ENCODE data around the gene SMARCC2. TPM values are rescaled to one million over a fixed set of nuclear protein-coding genes. Genes with fewer than 3 reads are reported as not detected.
"Not testable (repeated sequence)": the region's sequence is repeated elsewhere in the genome, so short reads cannot be mapped to it uniquely, and the experiment has no call there.

Gene SMARCC2
- total RNA-seq, 1 experiment from 2014 or later: 38.4 TPM

DNA sequence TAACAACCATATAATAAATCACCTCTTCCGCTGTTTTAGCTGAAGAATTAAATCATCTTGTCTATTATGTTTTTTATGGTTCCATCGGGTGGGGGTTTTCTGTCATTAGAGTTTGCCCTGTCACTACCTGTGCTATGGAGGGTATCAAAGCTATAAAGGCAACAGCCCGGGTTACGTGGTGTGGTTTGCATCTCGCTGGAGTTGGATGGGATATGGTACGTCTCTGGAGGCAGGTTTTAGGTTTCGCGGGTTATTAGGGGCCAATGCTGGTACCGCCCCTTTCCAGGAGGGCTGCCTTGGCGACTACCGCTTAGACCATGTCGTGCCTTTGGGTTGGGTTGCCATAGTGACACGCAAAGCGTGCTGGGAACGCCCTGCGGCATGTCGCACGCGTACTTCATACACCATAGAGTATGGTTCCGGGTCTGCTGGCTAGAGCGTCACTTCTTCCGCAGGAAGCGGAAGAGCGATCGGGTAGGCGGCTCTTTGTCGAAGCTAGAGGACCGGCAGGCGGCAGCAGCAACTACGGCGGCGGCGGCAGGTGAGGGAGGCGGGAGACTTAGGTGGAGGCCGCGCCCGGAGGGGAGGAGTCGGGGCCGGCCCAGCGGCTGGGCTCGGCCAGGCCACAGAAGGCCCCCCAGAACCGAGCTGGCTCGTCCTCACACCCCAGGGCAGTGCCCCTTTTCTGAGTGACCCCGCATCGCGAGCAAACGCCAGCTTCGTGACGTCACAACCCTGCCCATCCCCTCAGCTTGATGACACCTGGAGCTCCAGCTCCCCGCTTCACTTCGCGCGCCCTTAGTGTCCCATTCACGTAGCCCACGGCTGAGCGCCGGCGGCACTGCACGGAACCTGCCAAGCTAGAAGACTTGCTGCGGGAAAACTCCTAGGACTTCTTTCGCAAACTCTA lies 71.2 kb downstream of the SMARCC2 start, which contains the start of gene ZC3H10:
ZC3H10 (plus strand) TSS at position 489 of the 910 bp plus-strand sequence. CDS start 2,297 bp downstream, outside the sequence.
- peaks cover 13% of the 10 kb centered on the region for H3K36me3 ChIP-seq (ENCODE audit: low read depth, low read length)
- peak within 1 kb of the TSS; percentile 82 for H2AFZ ChIP-seq (ENCODE audit: low read length)
- H3K9me3 ChIP-seq (ENCODE audit: low read length): no peaks in the 10 kb centered on the region
- H3K4me3 ChIP-seq (ENCODE audit: low read length): peak within 1 kb of the TSS; percentile 96
- TF ChIP-seq, protein P1, sequence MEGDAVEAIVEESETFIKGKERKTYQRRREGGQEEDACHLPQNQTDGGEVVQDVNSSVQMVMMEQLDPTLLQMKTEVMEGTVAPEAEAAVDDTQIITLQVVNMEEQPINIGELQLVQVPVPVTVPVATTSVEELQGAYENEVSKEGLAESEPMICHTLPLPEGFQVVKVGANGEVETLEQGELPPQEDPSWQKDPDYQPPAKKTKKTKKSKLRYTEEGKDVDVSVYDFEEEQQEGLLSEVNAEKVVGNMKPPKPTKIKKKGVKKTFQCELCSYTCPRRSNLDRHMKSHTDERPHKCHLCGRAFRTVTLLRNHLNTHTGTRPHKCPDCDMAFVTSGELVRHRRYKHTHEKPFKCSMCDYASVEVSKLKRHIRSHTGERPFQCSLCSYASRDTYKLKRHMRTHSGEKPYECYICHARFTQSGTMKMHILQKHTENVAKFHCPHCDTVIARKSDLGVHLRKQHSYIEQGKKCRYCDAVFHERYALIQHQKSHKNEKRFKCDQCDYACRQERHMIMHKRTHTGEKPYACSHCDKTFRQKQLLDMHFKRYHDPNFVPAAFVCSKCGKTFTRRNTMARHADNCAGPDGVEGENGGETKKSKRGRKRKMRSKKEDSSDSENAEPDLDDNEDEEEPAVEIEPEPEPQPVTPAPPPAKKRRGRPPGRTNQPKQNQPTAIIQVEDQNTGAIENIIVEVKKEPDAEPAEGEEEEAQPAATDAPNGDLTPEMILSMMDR (conservative IDR thresholded peaks at IDR 0.05; ENCODE audit: low read depth, low read length): peak; percentile 51
- TF ChIP-seq EZH2 (IDR thresholded peaks at IDR 0.05; ENCODE audit: low read length, unreplicated experiment): no peak
- no peaks in the 10 kb centered on the region for H3K27me3 ChIP-seq (ENCODE audit: low read length)
- peaks cover 33% of the 10 kb centered on the region for H3K79me2 ChIP-seq (ENCODE audit: low read length)
- ChIA-PET CTCF (interaction anchor here (0.5 to 2.9 kb wide), 9 partner anchors 10 to 1910 kb away, joined by 3 to 37 read pairs (median 5); partner anchors contain the start of genes ESYT1, MYL6, PA2G4 and SMARCC2), POLR2A (ENCODE audit: unreplicated experiment) (interaction anchor here (0.6 to 1.4 kb wide), 6 partner anchors 10 to 607 kb away, joined by 3 to 14 read pairs (median 6); partner anchors contain the start of genes ESYT1, PA2G4 and SMARCC2)
- peaks cover 27% of the 10 kb centered on the region for H3K4me1 ChIP-seq (ENCODE audit: insufficient read depth, low read length)
- no TSS peak for BruUV-seq (replicated peaks)
- peak; percentile 100 for DNase-seq
- H3K4me2 ChIP-seq (ENCODE audit: low read length): peak within 1 kb of the TSS; percentile 94
- intact Hi-C loops (cut with micrococcal nuclease): loop anchor here (5.0 kb wide), 3 partner anchors 39 to 71 kb away; partner anchors contain the start of gene MYL6
- H4K20me1 ChIP-seq (ENCODE audit: low read length): no peaks in the 10 kb centered on the region
- peak; percentile 77 for ATAC-seq
- H3F3A ChIP-seq (ENCODE audit: low read length, unreplicated experiment): peaks cover 8% of the 10 kb centered on the region
- no peaks in the 10 kb centered on the region for H3K9me2 ChIP-seq (replicated peaks; ENCODE audit: low read length)
- H3K9ac ChIP-seq (ENCODE audit: low read length): peak within 1 kb of the TSS; percentile 99
- peak within 1 kb of the TSS; percentile 90 for H3K27ac ChIP-seq (ENCODE audit: low read length)

GRCh38 chr12:56117082-56117706 lies 72.1 kb downstream of the SMARCC2 start:
- peak overlapping the region; percentile 99 for H3K9ac ChIP-seq (ENCODE audit: low read length)
- peaks cover 27% of the 10 kb centered on the region for H3K4me1 ChIP-seq (ENCODE audit: insufficient read depth, low read length)
- ChIA-PET CTCF (interaction anchor here (0.6 to 2.9 kb wide), 3 partner anchors 72 to 469 kb away, joined by 4 to 37 read pairs (median 4); partner anchors contain the start of gene SMARCC2), POLR2A (ENCODE audit: unreplicated experiment) (interaction anchor here (1.3 kb wide), 1 partner anchor 13 kb away, joined by 7 read pairs; the partner anchor contains the start of gene PA2G4)
- not testable (repeated sequence) for H2AFZ ChIP-seq (ENCODE audit: low read length); H3K9me2 ChIP-seq (replicated peaks; ENCODE audit: low read length); ATAC-seq; BruUV-seq (replicated peaks); H4K20me1 ChIP-seq (ENCODE audit: low read length); DNase-seq; H3F3A ChIP-seq (ENCODE audit: low read length, unreplicated experiment); H3K9me3 ChIP-seq (ENCODE audit: low read length); H3K27me3 ChIP-seq (ENCODE audit: low read length)
- intact Hi-C loops (cut with micrococcal nuclease): loop anchor here (5.0 kb wide), 3 partner anchors 40 to 70 kb away; partner anchors contain the start of gene MYL6
- H3K27ac ChIP-seq (ENCODE audit: low read length): peak overlapping the region; percentile 90
- H3K36me3 ChIP-seq (ENCODE audit: low read depth, low read length): peaks cover 21% of the 10 kb centered on the region
- peak overlapping the region; percentile 89 for H3K4me2 ChIP-seq (ENCODE audit: low read length)
- peak overlapping the region; percentile 96 for H3K4me3 ChIP-seq (ENCODE audit: low read length)
- H3K79me2 ChIP-seq (ENCODE audit: low read length): peaks cover 33% of the 10 kb centered on the region
